ENCODE data around the gene RASAL2.
"Not testable (repeated sequence)": the region's sequence is repeated elsewhere in the genome, so short reads cannot be mapped to it uniquely, and the experiment has no call there.

RASAL2 gene

GRCh38 chr1:178196631-178197030, 102.7 kb downstream of the RASAL2 start:
- ChIA-PET CTCF (no interaction called here), POLR2A (no interaction called here)
- TF ChIP-seq ZNF384 (IDR thresholded peaks at IDR 0.05) (no peak), BHLHE40 (IDR thresholded peaks at IDR 0.05; ENCODE audit: borderline replicate concordance) (no peak), FOXK2 (IDR thresholded peaks at IDR 0.05) (no peak), PKNOX1 (IDR thresholded peaks at IDR 0.05) (no peak), ELF4 (IDR thresholded peaks at IDR 0.05) (no peak), LEF1 (IDR thresholded peaks at IDR 0.05; ENCODE audit: borderline replicate concordance) (no peak), ARNT (IDR thresholded peaks at IDR 0.05) (no peak), FOXA1 (IDR thresholded peaks at IDR 0.05) (no peak), HDGF (IDR thresholded peaks at IDR 0.05; ENCODE audit: borderline replicate concordance) (no peak), TARDBP (IDR thresholded peaks at IDR 0.05) (no peak), SP1 (IDR thresholded peaks at IDR 0.05) (no peak), CTBP1 (IDR thresholded peaks at IDR 0.05; ENCODE audit: borderline replicate concordance) (no peak), NFRKB (IDR thresholded peaks at IDR 0.05) (no peak), SUZ12 (IDR thresholded peaks at IDR 0.05) (no peak), L3MBTL2 (conservative IDR thresholded peaks at IDR 0.05) (no peak), FOXM1 (IDR thresholded peaks at IDR 0.05; ENCODE audit: borderline replicate concordance) (no peak)
- DNase-seq (ENCODE audit: extremely low spot score): no peak

GRCh38 chr1:178202095-178202494, 108.2 kb downstream of the RASAL2 start:
- POLR2A ChIA-PET; CTCF ChIA-PET; DNase-seq (ENCODE audit: extremely low spot score): not testable (repeated sequence)

- POLR2A ChIA-PET; DNase-seq (ENCODE audit: extremely low spot score); CTCF ChIA-PET: not testable (repeated sequence)
Observed at GRCh38 chr1:178202546-178202945, 108.6 kb downstream of the RASAL2 start.

GRCh38 chr1:178208269-178208856, 114.5 kb downstream of the RASAL2 start:
- DNase-seq (ENCODE audit: extremely low spot score); POLR2A ChIA-PET; CTCF ChIA-PET: not testable (repeated sequence)

GRCh38 chr1:178209935-178210334, 116.0 kb downstream of the RASAL2 start:
- DNase-seq (ENCODE audit: extremely low spot score): no peak
- ChIA-PET CTCF (no interaction called here), POLR2A (no interaction called here)
- no peak for TF ChIP-seq TARDBP (IDR thresholded peaks at IDR 0.05)
- TF ChIP-seq PKNOX1 (IDR thresholded peaks at IDR 0.05): no peak
- TF ChIP-seq ELF4 (IDR thresholded peaks at IDR 0.05): no peak
- TF ChIP-seq FOXK2 (IDR thresholded peaks at IDR 0.05): no peak
- no peak for TF ChIP-seq SP1 (IDR thresholded peaks at IDR 0.05)
- no peak for TF ChIP-seq LEF1 (IDR thresholded peaks at IDR 0.05; ENCODE audit: borderline replicate concordance)

GRCh38 chr1:178218550-178218949, 124.6 kb downstream of the RASAL2 start:
- CTCF ChIA-PET: no interaction called here
- POLR2A ChIA-PET: no interaction called here
- TF ChIP-seq FOXK2 (IDR thresholded peaks at IDR 0.05) (no peak), BHLHE40 (IDR thresholded peaks at IDR 0.05; ENCODE audit: borderline replicate concordance) (no peak), ZNF384 (IDR thresholded peaks at IDR 0.05) (no peak), PKNOX1 (IDR thresholded peaks at IDR 0.05) (no peak), ELF4 (IDR thresholded peaks at IDR 0.05) (no peak), LEF1 (IDR thresholded peaks at IDR 0.05; ENCODE audit: borderline replicate concordance) (no peak), FOXA1 (IDR thresholded peaks at IDR 0.05) (no peak), FOXM1 (IDR thresholded peaks at IDR 0.05; ENCODE audit: borderline replicate concordance) (no peak), SP1 (IDR thresholded peaks at IDR 0.05) (no peak), NFRKB (IDR thresholded peaks at IDR 0.05) (no peak), SUZ12 (IDR thresholded peaks at IDR 0.05) (no peak), CTBP1 (IDR thresholded peaks at IDR 0.05; ENCODE audit: borderline replicate concordance) (no peak)
- no peak for DNase-seq (ENCODE audit: extremely low spot score)

- TF ChIP-seq TARDBP (IDR thresholded peaks at IDR 0.05): no peak
- TF ChIP-seq NFRKB (IDR thresholded peaks at IDR 0.05): no peak
- no peak for TF ChIP-seq SP1 (IDR thresholded peaks at IDR 0.05)
- no peak for TF ChIP-seq ELF4 (IDR thresholded peaks at IDR 0.05)
- TF ChIP-seq ZNF384 (IDR thresholded peaks at IDR 0.05): no peak
- TF ChIP-seq PKNOX1 (IDR thresholded peaks at IDR 0.05): no peak
- TF ChIP-seq LEF1 (IDR thresholded peaks at IDR 0.05; ENCODE audit: borderline replicate concordance): no peak
- no peak for TF ChIP-seq L3MBTL2 (conservative IDR thresholded peaks at IDR 0.05)
- no peak for TF ChIP-seq FOXM1 (IDR thresholded peaks at IDR 0.05; ENCODE audit: borderline replicate concordance)
- no peak for DNase-seq (ENCODE audit: extremely low spot score)
- ChIA-PET POLR2A (no interaction called here), CTCF (no interaction called here)
Observed at GRCh38 chr1:178220094-178220493, 126.2 kb downstream of the RASAL2 start.

All from HEK293T (cell line).